NCI-H69 (cell line): ENCODE data around the gene SLX4IP.

Source experiments
- DNase-seq: peaks from one replicate; lab custom pipeline; 2025; lab: John Stamatoyannopoulos, UW

Gene SLX4IP

GRCh38 chr20:10429443-10429981, 5.6 kb upstream of the SLX4IP start:
- no peak for DNase-seq

- no peak for DNase-seq
These were observed 5.1 kb upstream of the SLX4IP start for GRCh38 chr20:10430000-10430466.

GRCh38 chr20:10430704-10431103, 4.4 kb upstream of the SLX4IP start:
- no peak for DNase-seq

GRCh38 chr20:10432079-10432478, 3.0 kb upstream of the SLX4IP start:
- no peak for DNase-seq

GRCh38 chr20:10433014-10433622, 2.0 kb upstream of the SLX4IP start:
- peak; percentile 56 for DNase-seq

GRCh38 chr20:10433623-10434466, 1.3 kb upstream of the SLX4IP start, which contains the start of gene MKKS:
Gene MKKS, minus strand, starts transcription at chr20:10434222. Its CDS starts 20,708 bp downstream, at chr20:10413514.
- DNase-seq, result peak; percentile 97

- DNase-seq, result peak; percentile 99
These were observed 656 bp upstream of the SLX4IP start for GRCh38 chr20:10434467-10434831.

- DNase-seq, result no peak
These were observed 1.1 kb downstream of the SLX4IP start for GRCh38 chr20:10436053-10436699.

GRCh38 chr20:10438217-10438616, 3.1 kb downstream of the SLX4IP start:
- no peak for DNase-seq

GRCh38 chr20:10443936-10444335, 8.8 kb downstream of the SLX4IP start:
- no peak for DNase-seq

GRCh38 chr20:10445758-10446157, 10.7 kb downstream of the SLX4IP start:
- DNase-seq, result no peak

- DNase-seq, result peak; percentile 85
These were observed 11.9 kb downstream of the SLX4IP start for GRCh38 chr20:10447028-10447427.

GRCh38 chr20:10448270-10449156, 13.4 kb downstream of the SLX4IP start:
- peak; percentile 35 for DNase-seq

- DNase-seq, result peak; percentile 53
These were observed 14.2 kb downstream of the SLX4IP start for GRCh38 chr20:10449270-10449669.

- peak; percentile 20 for DNase-seq
These were observed 18.1 kb downstream of the SLX4IP start for GRCh38 chr20:10453241-10453640.

GRCh38 chr20:10454151-10454750, 19.1 kb downstream of the SLX4IP start:
- DNase-seq, result peak; percentile 68

GRCh38 chr20:10461495-10461894, 26.4 kb downstream of the SLX4IP start:
- DNase-seq, result no peak

GRCh38 chr20:10462516-10462915, 27.4 kb downstream of the SLX4IP start:
- no peak for DNase-seq

- DNase-seq, result no peak
These were observed 28.5 kb downstream of the SLX4IP start for GRCh38 chr20:10463622-10464021.

- DNase-seq, result peak; percentile 23
These were observed 30.0 kb downstream of the SLX4IP start for GRCh38 chr20:10465135-10465534.

GRCh38 chr20:10466325-10466724, 31.2 kb downstream of the SLX4IP start:
- DNase-seq, result no peak
